ENCODE data around the gene ZNRF1. TPM values are rescaled to one million over a fixed set of nuclear protein-coding genes. Genes with fewer than 3 reads are reported as not detected.

ZNRF1 gene
- total RNA-seq, 5 donors from 2014 or later (not counting 1 experiment from before 2014, with no cell fraction given), result 5.5 to 7.8 (median 7.5) TPM

DNA sequence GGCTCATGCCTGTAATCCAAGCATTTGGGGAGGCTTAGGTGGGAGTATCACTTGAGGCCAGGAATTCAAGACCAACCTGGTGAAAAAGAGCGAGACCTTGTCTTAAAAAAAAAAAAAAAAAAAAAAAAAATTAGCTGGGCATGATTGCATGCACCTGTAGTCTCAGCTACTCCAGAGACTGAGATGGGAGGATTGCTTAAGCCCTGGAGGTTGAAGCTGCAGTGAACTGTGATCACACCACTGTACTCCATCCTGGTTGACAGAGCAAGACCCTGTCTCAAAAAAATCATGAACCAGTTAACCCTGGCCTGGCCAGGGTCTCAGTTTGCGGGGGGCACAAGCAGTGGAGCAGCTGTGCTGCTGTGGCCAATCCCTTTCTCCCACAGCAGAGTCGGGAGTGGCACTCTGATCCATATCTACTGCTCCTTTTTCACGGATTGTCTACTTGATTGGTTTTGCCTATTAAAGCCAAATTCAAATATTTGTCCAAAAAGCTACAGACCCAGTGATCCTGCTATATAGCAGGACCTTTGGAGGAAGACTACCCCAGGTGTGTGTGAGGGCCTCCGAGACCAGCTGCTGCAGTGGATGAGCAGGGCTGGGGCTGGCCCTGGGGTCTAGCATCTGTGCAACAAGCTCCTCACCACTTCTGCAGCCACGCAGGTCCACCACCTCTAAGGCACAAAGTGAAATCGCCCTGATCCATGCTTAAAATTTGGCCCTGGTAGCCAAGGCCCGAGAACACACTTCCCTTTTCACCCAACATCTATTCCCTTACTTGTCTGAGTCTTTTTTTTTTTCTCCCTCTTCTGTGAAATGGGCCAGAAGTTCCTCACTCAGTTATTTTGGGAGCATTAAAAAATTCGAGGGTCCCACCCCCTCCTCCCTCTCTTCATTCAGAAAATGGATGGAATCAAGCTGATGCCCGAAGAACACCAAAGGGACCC lies 69.5 kb downstream of the ZNRF1 start:
- H3K27me3 Mint-ChIP-seq, result peaks cover 0 to 2% of the 10 kb centered on the region in 2 donors
- CTCF ChIA-PET, result interaction anchor here (0.6 to 0.7 kb wide), 6 partner anchors 16 to 459 kb away, joined by 3 to 6 read pairs (median 4); no protein-coding TSS in a partner anchor
- Histone ChIP-seq H3K4me3 (ENCODE audit: control insufficient read depth in 1 of 2, extremely low read depth in 1 of 2, low read length in 1 of 2) (no peak overlapping the region), H3K4me1 (ENCODE audit: control insufficient read depth in 1 of 2, extremely low read depth in 1 of 2, insufficient read depth in 2 of 2, low read length in 2 of 2) (peaks cover 18 to 34% of the 10 kb centered on the region in 2 experiments), H3K27me3 (replicated peaks in 1 of 2; ENCODE audit: control insufficient read depth in 2 of 2, extremely low read depth in 1 of 2, insufficient read depth in 2 of 2, low read length in 1 of 2) (no peaks in the 10 kb centered on the region), H3K36me3 (ENCODE audit: control insufficient read depth in 2 of 2, extremely low read depth in 1 of 2, insufficient read depth in 1 of 2, low read length in 1 of 2) (no peaks in the 10 kb centered on the region), H3K9me3 (no peaks in the 10 kb centered on the region), H3K27ac (ENCODE audit: low read length) (no peak overlapping the region)
- H3K4me3 Mint-ChIP-seq, result no peak overlapping the region
- POLR2A ChIA-PET, result interaction anchor here (0.6 to 0.8 kb wide), 3 partner anchors 35 to 554 kb away, joined by 3 to 4 read pairs (median 4); no protein-coding TSS in a partner anchor
- H3K27ac Mint-ChIP-seq, result no peak overlapping the region
- no peak for ATAC-seq (replicated peaks in 1 of 4)
- H3K36me3 Mint-ChIP-seq, result no peaks in the 10 kb centered on the region
- no peak for DNase-seq
- WGBS (ENCODE audit: insufficient coverage), result 100% methylated on average over 6 of the region's 10 CpGs
- peaks cover 0 to 3% (median 0%) of the 10 kb centered on the region in 3 donors for H3K9me3 Mint-ChIP-seq
- H3K4me1 Mint-ChIP-seq, result peaks cover 54 to 64% (median 57%) of the 10 kb centered on the region in 3 donors

DNA sequence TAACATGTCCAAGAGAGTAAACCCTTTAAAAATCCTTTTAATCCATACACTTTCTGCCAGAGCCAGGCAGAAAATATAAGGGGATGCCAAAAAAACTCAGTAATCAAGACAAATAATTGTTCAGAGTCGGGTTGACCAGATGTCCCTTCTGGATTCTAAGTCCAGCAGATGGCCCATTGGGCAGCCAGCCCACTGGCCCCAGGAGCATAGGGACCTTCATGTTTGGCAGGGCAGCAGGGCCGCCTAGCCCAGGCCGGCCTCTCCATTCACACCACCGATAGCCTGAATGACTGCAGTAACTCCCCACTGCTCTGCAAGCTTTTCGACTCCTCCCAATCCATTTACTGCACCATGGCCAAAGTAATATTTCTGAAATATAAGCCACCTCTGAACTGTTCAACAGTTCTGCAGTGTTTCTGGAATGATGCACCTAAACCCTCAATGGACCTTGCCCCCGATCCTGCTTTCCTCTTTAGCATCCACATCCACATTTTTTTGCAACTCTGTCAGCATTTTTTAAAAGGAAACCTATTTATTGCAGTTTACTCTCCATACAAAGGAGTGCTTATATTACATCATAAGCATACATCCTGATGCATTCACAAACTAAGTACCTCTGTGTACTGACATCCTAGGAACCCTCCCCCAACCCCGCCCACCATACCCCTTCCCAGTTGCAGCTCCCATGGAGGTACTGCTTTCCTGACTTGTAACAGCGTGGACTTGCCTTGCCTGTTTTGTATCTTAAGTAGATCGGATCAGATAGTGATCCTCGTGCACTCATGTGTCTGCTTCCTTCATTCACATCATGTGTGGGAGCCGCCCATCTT lies 71.4 kb downstream of the ZNRF1 start:
- Mint-ChIP-seq H3K36me3 (no peaks in the 10 kb centered on the region), H3K27me3 (peaks cover 0 to 2% of the 10 kb centered on the region in 2 donors), H3K9me3 (peaks cover 0 to 3% (median 0%) of the 10 kb centered on the region in 3 donors), H3K4me3 (no peak overlapping the region), H3K4me1 (peaks cover 53 to 66% (median 57%) of the 10 kb centered on the region in 3 donors), H3K27ac (peak overlapping the region; percentile 27 to 78)
- Histone ChIP-seq H3K4me1 (ENCODE audit: control insufficient read depth in 1 of 2, extremely low read depth in 1 of 2, insufficient read depth in 2 of 2, low read length in 2 of 2) (peaks cover 24 to 34% of the 10 kb centered on the region in 2 experiments), H3K36me3 (ENCODE audit: control insufficient read depth in 2 of 2, extremely low read depth in 1 of 2, insufficient read depth in 1 of 2, low read length in 1 of 2) (no peaks in the 10 kb centered on the region), H3K4me3 (ENCODE audit: control insufficient read depth in 1 of 2, extremely low read depth in 1 of 2, low read length in 1 of 2) (no peak overlapping the region), H3K27me3 (replicated peaks in 1 of 2; ENCODE audit: control insufficient read depth in 2 of 2, extremely low read depth in 1 of 2, insufficient read depth in 2 of 2, low read length in 1 of 2) (no peaks in the 10 kb centered on the region), H3K27ac (ENCODE audit: low read length) (no peak overlapping the region), H3K9me3 (no peaks in the 10 kb centered on the region)
- 100% methylated on average over 6 of the region's 11 CpGs for WGBS (ENCODE audit: insufficient coverage)
- ATAC-seq (replicated peaks in 1 of 4), result no peak
- ChIA-PET POLR2A (no interaction called here), CTCF (interaction anchor here in 1 of 2 donors (0.6 kb wide), 1 partner anchor 145 kb away, joined by 3 read pairs; no protein-coding TSS in a partner anchor)
- DNase-seq, result no peak

DNA sequence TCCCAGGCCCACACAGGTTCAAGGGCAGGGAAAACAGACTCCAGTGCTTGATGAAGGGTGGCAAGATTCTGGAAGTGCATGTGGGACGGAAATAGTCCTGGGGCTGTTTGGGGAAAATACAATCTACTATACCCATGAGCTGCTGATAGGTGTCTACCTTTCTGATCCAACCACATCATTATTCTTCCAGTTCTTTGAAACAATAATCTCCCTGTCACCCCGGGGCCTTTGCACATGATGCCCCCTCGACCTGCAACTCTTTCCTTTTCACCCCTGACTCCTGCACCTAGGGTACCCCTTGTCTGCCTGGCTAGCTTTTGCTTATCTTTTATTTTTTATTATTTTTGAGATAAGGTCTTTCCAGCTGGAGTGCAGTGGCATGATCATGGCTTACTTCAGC lies 72.8 kb downstream of the ZNRF1 start:
- no peaks in the 10 kb centered on the region for H3K36me3 ChIP-seq (ENCODE audit: control insufficient read depth in 2 of 2, extremely low read depth in 1 of 2, insufficient read depth in 1 of 2, low read length in 1 of 2)
- H3K9me3 ChIP-seq, result no peaks in the 10 kb centered on the region
- no peaks in the 10 kb centered on the region for H3K27me3 ChIP-seq (replicated peaks in 1 of 2; ENCODE audit: control insufficient read depth in 2 of 2, extremely low read depth in 1 of 2, insufficient read depth in 2 of 2, low read length in 1 of 2)
- no peak for ATAC-seq (replicated peaks in 1 of 4)
- Mint-ChIP-seq H3K9me3 (peaks cover 0 to 3% (median 0%) of the 10 kb centered on the region in 3 donors), H3K4me3 (no peak overlapping the region), H3K4me1 (peaks cover 58 to 71% (median 63%) of the 10 kb centered on the region in 3 donors), H3K27ac (no peak overlapping the region), H3K36me3 (no peaks in the 10 kb centered on the region), H3K27me3 (no peaks in the 10 kb centered on the region)
- no peak overlapping the region for H3K27ac ChIP-seq (ENCODE audit: low read length)
- POLR2A ChIA-PET, result interaction anchor here in 1 of 2 donors (0.5 kb wide), 1 partner anchor 104 kb away, joined by 6 read pairs; no protein-coding TSS in a partner anchor
- WGBS (ENCODE audit: insufficient coverage), result no CpG with 5 or more reads among the region's 3 CpGs
- CTCF ChIA-PET, result interaction anchor here in 1 of 2 donors (0.6 kb wide), 1 partner anchor 18 kb away, joined by 5 read pairs; no protein-coding TSS in a partner anchor
- no peak for DNase-seq
- peaks cover 32 to 41% of the 10 kb centered on the region in 2 experiments for H3K4me1 ChIP-seq (ENCODE audit: control insufficient read depth in 1 of 2, extremely low read depth in 1 of 2, insufficient read depth in 2 of 2, low read length in 2 of 2)
- no peak overlapping the region for H3K4me3 ChIP-seq (ENCODE audit: control insufficient read depth in 1 of 2, extremely low read depth in 1 of 2, low read length in 1 of 2)

DNA sequence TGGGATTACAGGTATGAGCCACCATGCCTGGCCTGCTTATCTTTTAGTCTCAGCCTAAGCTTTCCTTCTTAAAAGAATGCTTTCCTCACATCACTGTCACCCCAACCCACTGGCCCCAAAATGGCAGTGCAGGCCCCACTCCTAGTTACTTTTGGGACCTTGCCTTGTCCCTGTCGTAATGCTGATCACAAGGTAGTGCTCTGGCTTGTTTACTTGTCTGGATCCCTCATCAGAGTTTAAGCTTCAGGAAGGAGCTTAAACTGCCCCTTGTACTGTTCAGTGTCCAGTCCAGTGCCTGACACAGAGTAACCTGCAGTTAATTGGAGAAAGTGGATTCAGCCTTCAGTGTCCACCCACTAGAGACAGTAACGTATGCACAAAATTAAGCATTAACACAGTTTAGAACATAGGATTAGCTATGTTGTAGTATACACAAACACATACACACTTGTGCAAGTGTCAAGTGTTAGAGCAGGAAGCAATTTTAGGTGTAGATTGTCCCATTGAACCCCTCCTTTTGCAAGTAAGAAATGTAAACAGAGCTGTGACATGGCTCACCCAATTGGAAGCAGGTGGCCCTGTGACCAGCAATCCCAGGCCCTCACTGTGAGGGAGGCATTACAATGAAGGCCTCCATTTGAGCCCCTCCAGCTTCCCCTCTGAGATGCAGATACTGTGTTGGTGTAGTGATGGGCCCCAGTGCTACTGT lies 73.6 kb downstream of the ZNRF1 start:
- WGBS (ENCODE audit: insufficient coverage), result 100% methylated on average over 1 of the region's 2 CpGs
- Histone ChIP-seq H3K4me1 (ENCODE audit: control insufficient read depth in 1 of 2, extremely low read depth in 1 of 2, insufficient read depth in 2 of 2, low read length in 2 of 2) (peaks cover 35 to 44% of the 10 kb centered on the region in 2 experiments), H3K27ac (ENCODE audit: low read length) (no peak overlapping the region), H3K4me3 (ENCODE audit: control insufficient read depth in 1 of 2, extremely low read depth in 1 of 2, low read length in 1 of 2) (no peak overlapping the region), H3K36me3 (ENCODE audit: control insufficient read depth in 2 of 2, extremely low read depth in 1 of 2, insufficient read depth in 1 of 2, low read length in 1 of 2) (no peaks in the 10 kb centered on the region), H3K9me3 (no peaks in the 10 kb centered on the region), H3K27me3 (replicated peaks in 1 of 2; ENCODE audit: control insufficient read depth in 2 of 2, extremely low read depth in 1 of 2, insufficient read depth in 2 of 2, low read length in 1 of 2) (no peaks in the 10 kb centered on the region)
- DNase-seq (no peak), ATAC-seq (replicated peaks in 1 of 4) (no peak)
- Mint-ChIP-seq H3K4me3 (no peak overlapping the region), H3K4me1 (peaks cover 58 to 71% (median 63%) of the 10 kb centered on the region in 3 donors), H3K27me3 (no peaks in the 10 kb centered on the region), H3K9me3 (peaks cover 0 to 3% (median 0%) of the 10 kb centered on the region in 3 donors), H3K36me3 (no peaks in the 10 kb centered on the region), H3K27ac (no peak overlapping the region)
- ChIA-PET CTCF (interaction anchor here in 1 of 2 donors (0.5 kb wide), 1 partner anchor 19 kb away, joined by 3 read pairs; no protein-coding TSS in a partner anchor), POLR2A (interaction anchor here in 1 of 2 donors (0.5 kb wide), 1 partner anchor 103 kb away, joined by 6 read pairs; no protein-coding TSS in a partner anchor)

DNA sequence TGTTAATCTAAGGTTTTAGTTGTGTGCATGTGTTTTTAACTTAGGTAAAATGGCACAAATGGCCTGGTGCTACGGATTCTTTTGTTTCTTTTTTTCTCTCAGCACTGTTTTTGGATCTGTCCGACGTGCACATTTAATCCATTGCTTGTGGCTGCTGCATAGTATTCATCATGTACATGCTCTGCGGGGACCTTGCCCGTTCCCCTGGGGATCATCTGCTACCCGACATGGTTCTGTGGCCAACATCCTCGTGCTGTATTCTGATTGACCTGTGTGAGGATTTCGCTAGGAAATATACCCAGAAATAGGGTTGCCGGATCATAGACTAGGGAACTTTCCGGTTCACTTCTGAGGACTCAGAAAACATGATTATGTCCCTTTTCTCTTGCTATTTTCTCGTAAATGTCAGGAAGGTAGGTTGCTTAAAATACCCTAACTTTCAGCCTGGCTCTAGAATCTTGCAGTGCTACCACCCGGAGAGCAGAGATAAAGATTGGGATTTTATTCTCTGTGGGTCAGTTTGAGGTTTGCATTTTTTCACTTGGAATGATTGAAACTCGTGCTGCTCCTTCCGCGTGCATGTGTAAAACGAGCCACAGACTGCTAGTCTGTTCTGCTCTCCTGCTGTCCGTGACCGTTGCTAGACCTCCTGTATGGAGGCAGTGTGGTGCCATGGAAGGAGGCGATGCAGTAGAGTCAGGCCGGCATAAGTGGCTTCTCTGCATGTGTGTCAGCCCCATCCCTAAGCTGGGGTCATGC lies 74.9 kb downstream of the ZNRF1 start:
- DNase-seq (no peak), ATAC-seq (replicated peaks in 1 of 4) (no peak)
- POLR2A ChIA-PET, result interaction anchor here in 1 of 2 donors (0.6 kb wide), 1 partner anchor 15 kb away, joined by 3 read pairs; no protein-coding TSS in a partner anchor
- H3K36me3 Mint-ChIP-seq, result peaks cover 2% of the 10 kb centered on the region
- Histone ChIP-seq H3K9me3 (no peaks in the 10 kb centered on the region), H3K27me3 (replicated peaks in 1 of 2; ENCODE audit: control insufficient read depth in 2 of 2, extremely low read depth in 1 of 2, insufficient read depth in 2 of 2, low read length in 1 of 2) (no peaks in the 10 kb centered on the region), H3K4me3 (ENCODE audit: control insufficient read depth in 1 of 2, extremely low read depth in 1 of 2, low read length in 1 of 2) (no peak overlapping the region), H3K36me3 (ENCODE audit: control insufficient read depth in 2 of 2, extremely low read depth in 1 of 2, insufficient read depth in 1 of 2, low read length in 1 of 2) (no peaks in the 10 kb centered on the region), H3K27ac (ENCODE audit: low read length) (no peak overlapping the region), H3K4me1 (ENCODE audit: control insufficient read depth in 1 of 2, extremely low read depth in 1 of 2, insufficient read depth in 2 of 2, low read length in 2 of 2) (peaks cover 41 to 50% of the 10 kb centered on the region in 2 experiments)
- H3K4me1 Mint-ChIP-seq, result peaks cover 67 to 71% (median 68%) of the 10 kb centered on the region in 3 donors
- H3K4me3 Mint-ChIP-seq, result peak overlapping the region in 1 of 3 donors; percentile 59
- H3K9me3 Mint-ChIP-seq, result peaks cover 0 to 3% (median 0%) of the 10 kb centered on the region in 3 donors
- CTCF ChIA-PET, result interaction anchor here in 1 of 2 donors (0.7 to 3.1 kb wide), 4 partner anchors 8 to 76 kb away, joined by 3 to 27 read pairs (median 5); partner anchors contain the start of gene ZNRF1
- H3K27ac Mint-ChIP-seq, result peak overlapping the region; percentile 79 to 80
- 92% methylated on average over 8 of the region's 20 CpGs for WGBS (ENCODE audit: insufficient coverage)
- no peaks in the 10 kb centered on the region for H3K27me3 Mint-ChIP-seq

Data from T-cell (primary cell).